Tibial nerve (tissue), 4 donors: ENCODE measurements around the gene RAB17. TPM values are rescaled to one million over a fixed set of nuclear protein-coding genes. Genes with fewer than 3 reads are reported as not detected.
"Not testable (repeated sequence)": the region's sequence is repeated elsewhere in the genome, so short reads cannot be mapped to it uniquely, and the experiment has no call there.

ENCODE experiments used
- DNase-seq, 2 donors: peaks; one replicate each; pipeline ENCODE4 v3.0.0-alpha.2; 2019; ENCODE audit warnings: low spot score in 2 of 2
- H3K27ac ChIP-seq, 4 donors: fragments of 200-600 bp; sonication (generic) in 3 of 4; one replicate each; pipeline ENCODE4 v1.5.1; 2017 to 2019; ENCODE audit warnings: mild to moderate bottlenecking in 1 of 4
- H3K27me3 ChIP-seq, 2 donors: fragments of 200-600 bp; sonication (generic) in 1 of 2; one replicate each; pipeline versions ENCODE4 v1.5.1 to v1.6.0; 2017 to 2019
- H3K36me3 ChIP-seq, 3 donors: fragments of 200-600 bp; sonication (generic); one replicate each; pipeline ENCODE4 v1.5.1; 2018 to 2019
- H3K4me1 ChIP-seq, 4 donors: fragments of 200-600 bp; sonication (generic) in 3 of 4; one replicate each; pipeline ENCODE4 v1.5.1; 2017 to 2019
- H3K4me3 ChIP-seq, 4 donors: fragments of 200-600 bp; sonication (generic) in 3 of 4; one replicate each; pipeline ENCODE4 v1.5.1; 2017 to 2019; ENCODE audit warnings: mild to moderate bottlenecking in 1 of 4, moderate library complexity in 1 of 4
- H3K9me3 ChIP-seq, 4 donors: fragments of 200-600 bp; sonication (generic) in 3 of 4; one replicate each; pipeline ENCODE4 v1.5.1; 2017 to 2019
- CTCF ChIP-seq, 5 experiments: fragments of 200-600 bp in 3 of 5; fragments of 450-650 bp in 2 of 5; sonication (generic) in 3 of 5; IDR thresholded peaks; one replicate each; pipeline ENCODE4 v1.5.1; 2016 to 2019; ENCODE audit warnings: antibody characterized with exemption in 5 of 5, mild to moderate bottlenecking in 3 of 5, moderate library complexity in 2 of 5
- EP300 ChIP-seq, 2 donors: sonication (generic); formaldehyde crosslinking; IDR thresholded peaks; one replicate each; pipeline ENCODE4 v1.6.1; 2017; ENCODE audit warnings: antibody characterized with exemption in 2 of 2, mild to moderate bottlenecking in 1 of 2
- POLR2A ChIP-seq, 2 donors: fragments of 450-650 bp; IDR thresholded peaks; one replicate each; pipeline ENCODE4 v1.6.1; 2017; ENCODE audit warnings: antibody characterized with exemption in 2 of 2, mild to moderate bottlenecking in 2 of 2, moderate library complexity in 2 of 2
- WGBS, 2 donors: methylation state at CpG; one replicate each; pipeline ENCODE4 v1.1.5; 2018; 5-methylcytosine and 5-hydroxymethylcytosine counted together
- total RNA-seq, 4 donors: library from RNA; depleted of rRNA; stranded (reverse); fragments of >200 nt; gene quantifications; one replicate each; pipeline ENCODE4 v1.1.0, GENCODE V29; 2016

Gene RAB17
- total RNA-seq, 4 donors from 2014 or later: 0.63 to 2.1 TPM; not detected in 2

DNA sequence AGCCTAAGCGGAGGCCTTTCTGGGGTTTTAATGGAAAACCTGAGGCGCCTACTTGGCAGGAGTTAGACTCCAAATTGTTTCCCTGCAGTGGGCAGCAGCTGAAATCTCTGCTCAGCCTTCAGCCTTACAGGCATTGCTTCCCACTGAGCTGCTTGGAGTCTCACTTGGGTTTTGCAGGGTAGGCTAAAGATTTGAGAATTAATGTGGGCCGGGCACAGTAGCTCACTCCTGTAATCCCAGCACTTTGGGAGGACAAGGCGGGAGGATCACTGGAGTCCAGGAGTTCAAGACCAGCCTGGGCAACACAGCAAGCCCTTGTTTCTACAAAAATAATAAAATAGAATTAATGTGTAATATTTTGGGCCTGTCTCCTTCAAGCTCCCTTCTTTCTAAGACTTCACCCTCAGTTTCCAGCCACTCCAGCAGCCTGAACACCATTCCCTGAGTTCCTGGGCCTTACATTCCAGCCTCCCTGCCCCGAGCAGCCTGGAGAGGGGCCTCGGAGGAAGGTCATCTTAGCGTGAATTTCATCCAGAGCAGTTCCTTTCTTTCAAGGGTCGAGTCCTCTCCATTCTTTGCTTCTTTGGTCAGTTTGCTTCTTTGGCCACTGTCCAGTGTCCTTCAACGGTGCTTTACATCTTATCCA lies 9.1 kb upstream of the RAB17 start:
- Histone ChIP-seq H3K4me3 (peak overlapping the region in 1 of 4 donors; percentile 39), H3K4me1 (peaks cover 0 to 21% (median 0%) of the 10 kb centered on the region in 4 donors), H3K9me3 (no peaks in the 10 kb centered on the region), H3K36me3 (no peaks in the 10 kb centered on the region), H3K27me3 (no peaks in the 10 kb centered on the region), H3K27ac (peak overlapping the region in 3 of 4 donors; percentile 10 to 72 (median 63))
- TF ChIP-seq EP300 (IDR thresholded peaks at IDR 0.05) (no peak), POLR2A (IDR thresholded peaks at IDR 0.05) (no peak), CTCF (IDR thresholded peaks at IDR 0.05) (no peak)
- DNase-seq: no peak
- 55 to 62% methylated on average over 9 of the region's 9 CpGs for WGBS, 2 donors

GRCh38 chr2:237598468-237599208 lies 8.1 kb upstream of the RAB17 start:
- DNase-seq: no peak
- Histone ChIP-seq H3K9me3 (no peaks in the 10 kb centered on the region), H3K27me3 (no peaks in the 10 kb centered on the region), H3K36me3 (no peaks in the 10 kb centered on the region), H3K4me3 (no peak overlapping the region), H3K4me1 (peaks cover 0 to 13% (median 0%) of the 10 kb centered on the region in 4 donors), H3K27ac (no peak overlapping the region)
- TF ChIP-seq CTCF (IDR thresholded peaks at IDR 0.05): no peak
- TF ChIP-seq EP300 (IDR thresholded peaks at IDR 0.05): no peak
- no peak for TF ChIP-seq POLR2A (IDR thresholded peaks at IDR 0.05)
- WGBS, 2 donors: 84 to 86% methylated on average over 14 of the region's 14 CpGs

DNA sequence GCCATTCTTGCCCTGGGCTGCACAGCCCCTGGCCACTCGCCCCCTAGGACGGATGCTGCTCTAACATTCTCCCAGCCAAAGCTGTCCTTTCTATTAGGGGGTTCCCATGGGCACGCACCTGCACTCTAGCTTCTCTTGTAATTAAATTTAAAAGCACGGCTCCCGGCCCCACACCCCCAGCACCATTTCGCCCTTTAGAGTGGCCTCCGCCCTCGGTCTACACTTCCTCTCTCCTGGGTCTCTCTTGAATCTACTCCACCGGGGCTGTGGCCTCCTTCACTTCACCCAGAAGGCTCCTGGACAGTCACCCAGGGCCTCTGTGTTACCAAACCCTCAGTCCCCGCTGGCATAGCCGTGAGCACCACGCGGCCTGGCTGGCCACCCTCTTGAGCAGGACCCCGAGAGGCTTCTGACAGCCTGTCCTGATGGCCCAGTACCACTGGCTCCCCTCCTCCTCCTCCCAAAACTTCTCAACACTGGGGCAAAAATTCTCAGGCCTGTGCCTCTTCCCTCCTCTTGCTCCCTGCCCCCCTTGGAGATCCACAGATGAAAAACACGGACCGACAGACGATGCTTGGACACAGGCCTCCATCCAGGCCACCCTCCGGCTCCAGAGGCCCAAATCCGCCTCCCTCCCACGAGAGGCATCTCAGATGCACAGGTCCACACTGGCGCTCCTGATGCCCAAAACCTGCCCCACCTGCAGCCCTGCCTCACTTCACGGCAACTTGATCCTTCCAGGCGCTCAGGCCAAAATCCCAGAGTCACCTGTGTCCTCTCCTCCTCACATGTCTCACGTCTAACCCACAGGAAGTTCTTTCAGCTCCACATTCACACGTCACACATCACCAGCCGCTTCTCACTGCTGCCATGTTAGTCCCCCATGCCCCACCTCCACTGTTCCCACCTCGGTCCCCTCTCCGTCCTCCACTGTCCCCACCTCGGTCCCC lies 6.9 kb upstream of the RAB17 start:
- Histone ChIP-seq H3K36me3 (no peaks in the 10 kb centered on the region), H3K9me3 (no peaks in the 10 kb centered on the region), H3K27me3 (no peaks in the 10 kb centered on the region), H3K4me1 (peaks cover 0 to 8% (median 0%) of the 10 kb centered on the region in 4 donors), H3K4me3 (no peak overlapping the region), H3K27ac (no peak overlapping the region)
- WGBS, 2 donors: 85 to 89% methylated on average over 29 of the region's 29 CpGs
- TF ChIP-seq EP300 (IDR thresholded peaks at IDR 0.05): no peak
- no peak for TF ChIP-seq POLR2A (IDR thresholded peaks at IDR 0.05)
- no peak for TF ChIP-seq CTCF (IDR thresholded peaks at IDR 0.05)
- no peak for DNase-seq

DNA sequence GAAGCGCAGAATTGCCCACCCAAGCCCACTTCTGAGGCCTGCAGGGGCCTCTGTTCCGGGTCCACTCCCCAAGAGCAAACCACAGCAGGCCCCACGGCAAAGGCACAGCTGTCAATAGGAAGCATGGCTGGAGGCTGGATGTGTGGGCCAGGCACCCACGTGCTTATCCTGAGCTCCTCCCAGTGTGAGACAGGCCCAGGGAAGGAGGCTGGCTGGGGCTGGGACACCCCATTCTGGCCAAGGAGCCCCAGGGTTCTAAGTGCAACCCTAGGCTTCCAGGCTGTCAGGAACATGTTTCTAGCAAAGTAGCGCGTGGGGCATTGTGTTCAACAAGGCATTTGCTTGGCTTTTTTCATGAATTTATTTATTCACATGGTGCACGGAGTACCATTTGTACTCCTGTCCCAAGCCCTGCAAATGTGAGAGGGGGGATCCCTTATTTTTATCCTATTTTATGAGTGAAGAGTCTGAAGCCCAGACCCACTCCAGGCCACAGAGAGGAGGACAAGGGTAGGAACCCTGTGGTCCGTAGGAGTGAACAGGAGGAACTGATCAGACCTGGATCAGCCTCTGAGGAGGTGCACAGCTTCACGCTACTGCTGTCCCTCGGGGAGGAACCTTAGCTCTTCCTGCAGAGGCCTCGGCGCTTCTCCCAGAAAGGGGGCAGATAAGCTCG lies 6.1 kb upstream of the RAB17 start:
- 79 to 83% methylated on average over 13 of the region's 13 CpGs for WGBS, 2 donors
- H3K4me3 ChIP-seq: no peak overlapping the region
- DNase-seq: no peak
- no peaks in the 10 kb centered on the region for H3K36me3 ChIP-seq
- H3K27ac ChIP-seq: no peak overlapping the region
- no peaks in the 10 kb centered on the region for H3K9me3 ChIP-seq
- H3K4me1 ChIP-seq: peaks cover 0 to 9% (median 0%) of the 10 kb centered on the region in 4 donors
- no peak for TF ChIP-seq EP300 (IDR thresholded peaks at IDR 0.05)
- TF ChIP-seq POLR2A (IDR thresholded peaks at IDR 0.05): no peak
- no peak for TF ChIP-seq CTCF (IDR thresholded peaks at IDR 0.05)
- no peaks in the 10 kb centered on the region for H3K27me3 ChIP-seq

GRCh38 chr2:237595829-237596519 lies 5.4 kb upstream of the RAB17 start:
- H3K4me3 ChIP-seq, DNase-seq, H3K27me3 ChIP-seq, H3K27ac ChIP-seq, H3K36me3 ChIP-seq, H3K9me3 ChIP-seq: not testable (repeated sequence)
- WGBS, 2 donors: 95 to 96% methylated on average over 5 of the region's 5 CpGs
- peaks cover 0 to 15% (median under 1%) of the 10 kb centered on the region in 4 donors for H3K4me1 ChIP-seq
